Cardiac muscle cell (in vitro differentiated cells and primary cell): Measurements from ENCODE around the gene HNRNPU. TPM values are rescaled to one million over a fixed set of nuclear protein-coding genes. Genes with fewer than 3 reads are reported as not detected.

Experiments used
- DNase-seq, 2 donors: peaks; one replicate each; pipeline versions ENCODE4 v3.0.0 to v3.0.0-alpha.2; 2010 to 2017; ENCODE audit warnings: low read depth in 1 of 2, low spot score in 1 of 2
- H3K27ac ChIP-seq: fragments of 200-600 bp; sonication (generic); 2 replicates; pipeline ENCODE4 v1.5.1; 2016
- H3K27me3 ChIP-seq: fragments of 200-600 bp; sonication (generic); 2 replicates; pipeline ENCODE4 v1.6.0; 2016; ENCODE audit warnings: control low read depth
- H3K36me3 ChIP-seq: fragments of 200-600 bp; sonication (generic); 2 replicates; pipeline ENCODE4 v1.5.1; 2016; ENCODE audit warnings: control low read depth
- H3K4me1 ChIP-seq: fragments of 200-600 bp; sonication (generic); 2 replicates; pipeline ENCODE4 v1.8.1; 2017; ENCODE audit warnings: low read depth, mild to moderate bottlenecking, mixed run types
- H3K4me3 ChIP-seq: fragments of 200-600 bp; sonication (generic); 2 replicates; pipeline ENCODE4 v1.5.1; 2016; ENCODE audit warnings: mild to moderate bottlenecking
- H3K9me3 ChIP-seq: fragments of 200-600 bp; sonication (generic); 2 replicates; pipeline ENCODE4 v1.5.1; 2017; ENCODE audit warnings: low read depth, mild to moderate bottlenecking, control low read depth
- CTCF ChIP-seq: IDR thresholded peaks from 2 replicates; pipeline ENCODE4 v1.5.1; 2012; ENCODE audit warnings: low read depth, mild to moderate bottlenecking, low read length
- polyA plus RNA-seq: library from polyadenylated mRNA; unstranded; fragments of >200 nt; fragmentation: Nextera tagmentation; extraction: Ambion mirVana; gene quantifications from 2 replicates; pipeline ENCODE4 v1.2.1, GENCODE V29; 2016
- total RNA-seq: library from RNA; depleted of rRNA; stranded (reverse); fragments of >200 nt; gene quantifications from 2 replicates; pipeline ENCODE4 v1.2.3, GENCODE V29; 2016

Gene HNRNPU
- total and polyA plus RNA-seq, 2 experiments from 2014 or later, result 345 to 447 TPM

GRCh38 chr1:244815600-244816099 lies 48.7 kb downstream of the HNRNPU start:
- Histone ChIP-seq H3K27me3 (no peaks in the 10 kb centered on the region), H3K4me1 (no peaks in the 10 kb centered on the region), H3K36me3 (no peaks in the 10 kb centered on the region), H3K27ac (no peak overlapping the region), H3K9me3 (no peaks in the 10 kb centered on the region), H3K4me3 (no peak overlapping the region)
- no peak for TF ChIP-seq CTCF
- DNase-seq, result no peak

- Histone ChIP-seq H3K4me3 (no peak overlapping the region), H3K36me3 (no peaks in the 10 kb centered on the region), H3K27ac (no peak overlapping the region), H3K9me3 (no peaks in the 10 kb centered on the region), H3K4me1 (no peaks in the 10 kb centered on the region), H3K27me3 (no peaks in the 10 kb centered on the region)
- TF ChIP-seq CTCF, result no peak
- no peak for DNase-seq
Observed at GRCh38 chr1:244813327-244813726, 51.0 kb downstream of the HNRNPU start.

GRCh38 chr1:244810221-244810620 lies 54.1 kb downstream of the HNRNPU start:
- no peaks in the 10 kb centered on the region for H3K4me1 ChIP-seq
- H3K9me3 ChIP-seq, result no peaks in the 10 kb centered on the region
- H3K36me3 ChIP-seq, result no peaks in the 10 kb centered on the region
- TF ChIP-seq CTCF, result no peak
- H3K27me3 ChIP-seq, result no peaks in the 10 kb centered on the region
- no peak for DNase-seq
- no peak overlapping the region for H3K27ac ChIP-seq
- H3K4me3 ChIP-seq, result no peak overlapping the region

- H3K4me3 ChIP-seq, result no peak overlapping the region
- H3K9me3 ChIP-seq, result no peaks in the 10 kb centered on the region
- H3K4me1 ChIP-seq, result no peaks in the 10 kb centered on the region
- TF ChIP-seq CTCF, result no peak
- no peaks in the 10 kb centered on the region for H3K27me3 ChIP-seq
- no peaks in the 10 kb centered on the region for H3K36me3 ChIP-seq
- H3K27ac ChIP-seq, result no peak overlapping the region
- no peak for DNase-seq
Observed at GRCh38 chr1:244807138-244807537, 57.2 kb downstream of the HNRNPU start.

- TF ChIP-seq CTCF, result no peak
- H3K27me3 ChIP-seq, result no peaks in the 10 kb centered on the region
- H3K9me3 ChIP-seq, result no peaks in the 10 kb centered on the region
- H3K4me3 ChIP-seq, result no peak overlapping the region
- no peak for DNase-seq
- H3K27ac ChIP-seq, result no peak overlapping the region
- H3K4me1 ChIP-seq, result no peaks in the 10 kb centered on the region
- H3K36me3 ChIP-seq, result no peaks in the 10 kb centered on the region
Observed at GRCh38 chr1:244804841-244805240, 59.5 kb downstream of the HNRNPU start.
